ENCODE measurements around the gene NTN1. TPM values are rescaled to one million over a fixed set of nuclear protein-coding genes. Genes with fewer than 3 reads are reported as not detected.

Gene NTN1
- total RNA-seq, 1 donor from 2014 or later: 22.8 TPM

Other genes starting within 250 kb of the NTN1 start
- not detected for gene MFSD6L, start 222.1 kb upstream of the NTN1 start, total RNA-seq
- gene PIK3R6, start 153.8 kb upstream of the NTN1 start, total RNA-seq: 2.1 TPM
- gene PIK3R5, start 55.8 kb upstream of the NTN1 start, total RNA-seq: 15.1 TPM